Uterus (tissue), 2 donors: ENCODE data around the gene ZDHHC3.

Experiments
- POLR2A ChIP-seq, 2 donors: fragments of 450-650 bp; IDR thresholded peaks; one replicate each; pipeline ENCODE4 v1.6.1; 2016; ENCODE audit warnings: antibody characterized with exemption in 2 of 2, mild to moderate bottlenecking in 1 of 2, moderate library complexity in 1 of 2
- TF ChIP-seq, protein P1 (sequence below), 4 experiments: fragments of 200-600 bp in 2 of 4; fragments of 450-650 bp in 2 of 4; sonication (generic) in 2 of 4; IDR thresholded peaks; one replicate each; pipeline ENCODE4 v1.5.1; 2016 to 2019; ENCODE audit warnings: antibody characterized with exemption in 4 of 4, mild to moderate bottlenecking in 2 of 4, moderate library complexity in 1 of 4

- TF ChIP-seq POLR2A (IDR thresholded peaks at IDR 0.05), result no peak
- TF ChIP-seq, protein P1, sequence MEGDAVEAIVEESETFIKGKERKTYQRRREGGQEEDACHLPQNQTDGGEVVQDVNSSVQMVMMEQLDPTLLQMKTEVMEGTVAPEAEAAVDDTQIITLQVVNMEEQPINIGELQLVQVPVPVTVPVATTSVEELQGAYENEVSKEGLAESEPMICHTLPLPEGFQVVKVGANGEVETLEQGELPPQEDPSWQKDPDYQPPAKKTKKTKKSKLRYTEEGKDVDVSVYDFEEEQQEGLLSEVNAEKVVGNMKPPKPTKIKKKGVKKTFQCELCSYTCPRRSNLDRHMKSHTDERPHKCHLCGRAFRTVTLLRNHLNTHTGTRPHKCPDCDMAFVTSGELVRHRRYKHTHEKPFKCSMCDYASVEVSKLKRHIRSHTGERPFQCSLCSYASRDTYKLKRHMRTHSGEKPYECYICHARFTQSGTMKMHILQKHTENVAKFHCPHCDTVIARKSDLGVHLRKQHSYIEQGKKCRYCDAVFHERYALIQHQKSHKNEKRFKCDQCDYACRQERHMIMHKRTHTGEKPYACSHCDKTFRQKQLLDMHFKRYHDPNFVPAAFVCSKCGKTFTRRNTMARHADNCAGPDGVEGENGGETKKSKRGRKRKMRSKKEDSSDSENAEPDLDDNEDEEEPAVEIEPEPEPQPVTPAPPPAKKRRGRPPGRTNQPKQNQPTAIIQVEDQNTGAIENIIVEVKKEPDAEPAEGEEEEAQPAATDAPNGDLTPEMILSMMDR (IDR thresholded peaks at IDR 0.05), result no peak
Observed at GRCh38 chr3:44887101-44887500, 88.9 kb downstream of the ZDHHC3 start.
